Fibroblast of skin of right quadriceps (primary cell): ENCODE results near the gene ASPHD1.

Experiments used
- DNase-seq: peaks from one replicate; pipeline ENCODE4 v3.0.0-alpha.2; 2013

ASPHD1 gene

DNA sequence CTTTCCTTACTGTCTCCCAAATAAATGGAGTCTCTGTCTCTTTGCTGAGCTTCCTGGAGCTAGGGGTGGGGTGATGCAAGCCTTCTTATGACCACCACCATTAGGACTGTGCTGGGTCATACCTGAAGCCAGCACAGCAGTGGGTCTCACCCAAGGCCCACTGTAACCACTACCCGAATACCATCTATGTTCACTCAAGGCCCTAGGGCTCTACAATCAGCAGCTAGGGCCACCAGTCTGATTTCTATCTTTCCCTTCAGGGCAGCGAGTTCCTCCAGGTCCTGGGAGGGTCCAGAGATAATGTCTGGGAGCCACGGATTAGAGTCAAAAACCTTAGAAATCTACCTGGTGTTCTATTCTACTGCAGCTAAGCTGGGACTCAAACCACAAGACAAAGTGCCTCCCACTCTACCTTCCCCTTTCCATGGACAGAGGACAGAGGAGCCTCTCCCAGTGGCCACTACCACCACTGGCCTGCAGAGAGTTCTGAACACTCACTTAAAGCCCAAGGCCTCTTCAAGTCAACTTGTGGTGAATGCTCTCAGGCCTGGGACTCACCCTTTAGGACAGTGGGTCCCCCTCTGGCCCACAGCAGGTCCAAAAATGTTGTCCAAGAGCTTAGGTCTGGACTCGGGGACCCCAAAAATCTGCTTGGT is 50.6 kb downstream of the ASPHD1 start:
- no peak for DNase-seq

DNA sequence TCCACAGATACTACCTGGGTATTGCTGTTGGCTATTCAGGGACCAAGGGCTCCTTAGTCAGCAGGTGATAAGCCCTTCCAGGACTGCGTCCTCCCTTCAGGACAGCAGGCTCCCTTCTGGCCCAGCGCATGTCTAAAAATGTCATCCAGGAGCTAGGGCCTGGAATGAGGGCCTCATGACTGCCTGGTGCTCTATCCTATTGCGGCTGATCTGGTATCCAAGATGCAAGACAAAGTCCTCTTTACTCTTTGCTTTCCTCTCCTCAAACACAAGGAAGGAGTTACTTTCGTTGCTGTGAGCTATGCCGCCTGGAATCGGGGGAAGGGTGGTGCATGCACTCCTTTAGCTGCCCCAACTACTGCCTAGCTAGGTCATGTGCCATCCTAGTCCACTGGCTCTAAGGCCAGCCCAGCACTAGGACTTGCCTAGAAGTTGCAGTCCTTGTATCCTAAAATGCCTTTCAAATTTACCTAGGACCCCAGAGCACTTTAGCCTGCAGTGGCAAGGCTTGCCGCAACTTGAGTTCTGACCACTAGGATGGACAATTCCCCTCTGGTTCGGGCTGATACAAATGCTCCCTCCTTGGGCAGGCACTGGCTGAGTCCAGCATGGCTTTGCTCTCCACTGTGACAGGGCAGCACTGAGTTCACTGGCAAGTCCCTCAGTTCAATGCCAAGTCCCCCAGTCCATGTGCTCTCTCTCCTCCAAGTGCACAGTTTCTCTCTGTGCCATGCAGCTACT is 51.5 kb downstream of the ASPHD1 start:
- no peak for DNase-seq
